Lung (tissue), 12 donors: Measurements from ENCODE around the gene P2RX5. TPM values are rescaled to one million over a fixed set of nuclear protein-coding genes. Genes with fewer than 3 reads are reported as not detected.
A peak's percentile ranks its signal among the peaks of the same experiment; 100 is the strongest.
"Not testable (repeated sequence)": the region's sequence is repeated elsewhere in the genome, so short reads cannot be mapped to it uniquely, and the experiment has no call there.

ENCODE experiments used
- ATAC-seq: fragments of 200-7000 bp; cut with Tn5 transposase; one replicate; pipeline ENCODE4 v1.9.1; 2020; ENCODE audit warnings: moderate number of reproducible peaks; ENCODE audit not compliant: insufficient read depth, low FRiP score
- DNase-seq, 3 donors: peaks; one replicate each; pipeline ENCODE4 v3.0.0-alpha.2; 2013 to 2017
- H3K27ac ChIP-seq, 2 donors: one replicate each; pipeline ENCODE4 v1.5.1; 2013; ENCODE audit warnings: mild to moderate bottlenecking in 2 of 2, moderate library complexity in 2 of 2, control low read depth in 1 of 2, inconsistent platforms in 1 of 2, low read depth in 1 of 2, low read length in 1 of 2
- H3K27me3 ChIP-seq, 3 donors: one replicate each; pipeline ENCODE4 v1.5.1; 2013; ENCODE audit warnings: low read length in 2 of 3; ENCODE audit not compliant: control insufficient read depth in 3 of 3, insufficient read depth in 3 of 3
- H3K36me3 ChIP-seq, 4 donors: one replicate each; pipeline ENCODE4 v1.5.1; 2013; ENCODE audit warnings: low read length in 4 of 4, mild to moderate bottlenecking in 1 of 4, moderate library complexity in 1 of 4; ENCODE audit not compliant: control insufficient read depth in 4 of 4, insufficient read depth in 4 of 4
- H3K4me1 ChIP-seq, 5 donors: one replicate each; pipeline ENCODE4 v1.5.1; 2013; ENCODE audit warnings: low read length in 5 of 5, mild to moderate bottlenecking in 2 of 5, moderate library complexity in 1 of 5; ENCODE audit not compliant: control insufficient read depth in 5 of 5, insufficient read depth in 5 of 5
- H3K4me3 ChIP-seq: one replicate; pipeline ENCODE4 v1.5.1; 2013; ENCODE audit warnings: mild to moderate bottlenecking, control low read depth, moderate library complexity
- H3K9ac ChIP-seq, 2 donors: one replicate each; pipeline ENCODE4 v1.5.1; 2013; ENCODE audit warnings: low read length in 2 of 2, control low read depth in 1 of 2; ENCODE audit not compliant: insufficient read depth in 1 of 2
- H3K9me3 ChIP-seq, 4 donors: one replicate each; pipeline ENCODE4 v1.5.1; 2013; ENCODE audit warnings: low read length in 3 of 4, mild to moderate bottlenecking in 1 of 4, moderate library complexity in 1 of 4; ENCODE audit not compliant: control insufficient read depth in 4 of 4, insufficient read depth in 3 of 4
- WGBS, 2 donors: extraction: QIAGEN DNeasy Blood & Tissue Kit; methylation state at CpG; one replicate each; pipeline ENCODE4 v1.1.7; 2013; 5-methylcytosine and 5-hydroxymethylcytosine counted together
- polyA plus RNA-seq, 2 donors: library from polyadenylated mRNA; stranded (reverse); fragments of 200-250 nt; gene quantifications; one replicate each; pipeline ENCODE4 v1.2.1, GENCODE V29; 2013
- total RNA-seq, 2 donors: library from RNA; depleted of rRNA in 1 of 2; stranded (reverse); fragments of >200 nt in 1 of 2; gene quantifications; one replicate each; pipeline ENCODE4 v1.2.1, GENCODE V29; 2014 to 2021
- TF ChIP-seq, protein P1 (sequence below): IDR thresholded peaks from 2 replicates; pipeline ENCODE4 v1.5.1; 2012; ENCODE audit warnings: mild to moderate bottlenecking; ENCODE audit errors: control extremely low read depth, extremely low read depth
- donor health status: control.
- donor health status: control.
- donor health status: Bipolar disorder and iron deficiency.
- donor health status: healthy.
- donor health status: DM: yes; HTN: yes; CAD: no.

The P2RX5 gene
- total and polyA plus RNA-seq, 4 donors, result 1.3 to 4.7 (median 3.3) TPM

DNA sequence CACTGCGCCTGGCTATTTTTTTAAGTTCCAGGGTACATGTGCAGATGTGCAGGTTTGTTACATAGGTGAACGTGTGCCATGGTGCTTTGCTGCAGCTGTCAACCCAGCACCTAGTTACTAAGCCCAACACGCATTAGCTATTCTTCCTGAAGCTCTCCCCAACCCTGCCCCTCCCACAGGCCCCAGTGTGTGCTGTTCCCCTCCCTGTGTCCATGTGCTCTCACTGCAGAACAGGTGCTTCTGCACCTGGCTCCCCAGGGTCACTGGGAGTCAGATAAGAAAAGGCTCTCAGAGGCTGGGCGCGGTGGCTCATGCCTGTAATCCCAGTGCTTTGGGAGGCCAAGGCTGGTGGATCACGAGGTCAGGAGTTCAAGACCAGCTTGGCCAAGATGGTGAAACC lies 33.9 kb upstream of the P2RX5 start:
- peaks cover 0 to 5% (median 0%) of the 10 kb centered on the region in 4 donors for H3K36me3 ChIP-seq
- no peak for ATAC-seq
- no peak overlapping the region for H3K27ac ChIP-seq
- H3K9me3 ChIP-seq, result no peaks in the 10 kb centered on the region
- no peak overlapping the region for H3K4me3 ChIP-seq
- H3K4me1 ChIP-seq, result peaks cover 0 to 11% (median 6%) of the 10 kb centered on the region in 5 donors
- no peak overlapping the region for H3K9ac ChIP-seq
- no peak for DNase-seq
- TF ChIP-seq, protein P1, sequence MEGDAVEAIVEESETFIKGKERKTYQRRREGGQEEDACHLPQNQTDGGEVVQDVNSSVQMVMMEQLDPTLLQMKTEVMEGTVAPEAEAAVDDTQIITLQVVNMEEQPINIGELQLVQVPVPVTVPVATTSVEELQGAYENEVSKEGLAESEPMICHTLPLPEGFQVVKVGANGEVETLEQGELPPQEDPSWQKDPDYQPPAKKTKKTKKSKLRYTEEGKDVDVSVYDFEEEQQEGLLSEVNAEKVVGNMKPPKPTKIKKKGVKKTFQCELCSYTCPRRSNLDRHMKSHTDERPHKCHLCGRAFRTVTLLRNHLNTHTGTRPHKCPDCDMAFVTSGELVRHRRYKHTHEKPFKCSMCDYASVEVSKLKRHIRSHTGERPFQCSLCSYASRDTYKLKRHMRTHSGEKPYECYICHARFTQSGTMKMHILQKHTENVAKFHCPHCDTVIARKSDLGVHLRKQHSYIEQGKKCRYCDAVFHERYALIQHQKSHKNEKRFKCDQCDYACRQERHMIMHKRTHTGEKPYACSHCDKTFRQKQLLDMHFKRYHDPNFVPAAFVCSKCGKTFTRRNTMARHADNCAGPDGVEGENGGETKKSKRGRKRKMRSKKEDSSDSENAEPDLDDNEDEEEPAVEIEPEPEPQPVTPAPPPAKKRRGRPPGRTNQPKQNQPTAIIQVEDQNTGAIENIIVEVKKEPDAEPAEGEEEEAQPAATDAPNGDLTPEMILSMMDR, result no peak
- H3K27me3 ChIP-seq, result no peaks in the 10 kb centered on the region
- WGBS, 2 donors, result 87 to 95% methylated on average over 6 of the region's 6 CpGs

DNA sequence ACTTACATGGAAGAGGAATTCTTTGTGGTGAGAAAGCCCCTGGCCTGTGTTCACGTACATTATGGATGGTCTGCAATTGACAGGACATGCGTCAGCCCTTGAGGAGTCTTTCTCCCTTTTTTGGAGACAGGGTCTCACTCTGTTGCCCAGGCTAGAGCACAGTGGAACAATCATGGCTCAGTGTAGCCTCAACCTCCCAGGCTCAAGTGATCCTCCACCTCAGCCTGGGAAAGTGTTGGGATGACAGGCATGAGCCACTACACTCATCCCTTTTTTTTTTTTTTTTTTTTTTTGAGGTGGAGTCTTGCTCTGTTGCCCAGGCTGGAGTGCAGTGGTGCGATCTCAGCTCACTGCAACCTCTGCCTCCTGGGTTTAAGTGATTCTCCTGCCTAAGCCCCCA lies 32.1 kb upstream of the P2RX5 start:
- DNase-seq, H3K9ac ChIP-seq, H3K27me3 ChIP-seq, H3K36me3 ChIP-seq, H3K27ac ChIP-seq, H3K9me3 ChIP-seq, ATAC-seq, H3K4me3 ChIP-seq: not testable (repeated sequence)
- peaks cover 0 to 19% (median 8%) of the 10 kb centered on the region in 5 donors for H3K4me1 ChIP-seq
- WGBS, 2 donors, result 93 to 97% methylated on average over 3 of the region's 3 CpGs

DNA sequence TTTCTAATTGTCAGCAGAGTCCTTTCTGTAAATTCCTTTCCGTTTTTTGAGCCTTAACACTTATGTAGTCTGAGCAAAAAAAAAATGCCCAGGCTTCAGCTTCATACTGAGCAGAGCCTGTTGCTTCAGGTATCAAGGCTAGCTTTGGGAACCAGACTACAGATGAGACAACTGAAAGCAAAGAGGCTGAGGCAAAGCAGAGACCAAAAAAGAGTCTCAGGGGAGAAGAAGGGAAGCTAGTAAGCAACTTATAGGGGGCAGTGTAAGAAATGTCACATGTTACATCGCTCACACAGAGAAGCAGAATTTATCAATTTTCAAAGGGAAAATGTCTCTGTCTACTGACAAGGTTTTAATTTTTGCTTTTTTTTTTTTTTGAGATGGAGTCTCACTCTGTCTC lies 31.1 kb upstream of the P2RX5 start:
- TF ChIP-seq, protein P1, result no peak
- no peak overlapping the region for H3K9ac ChIP-seq
- H3K27me3 ChIP-seq, result no peaks in the 10 kb centered on the region
- ATAC-seq (no peak), DNase-seq (no peak)
- H3K36me3 ChIP-seq, result peaks cover 0 to 8% (median 2%) of the 10 kb centered on the region in 4 donors
- no peak overlapping the region for H3K27ac ChIP-seq
- WGBS, 2 donors, result 43 to 65% methylated on average over 2 of the region's 2 CpGs
- H3K9me3 ChIP-seq, result no peaks in the 10 kb centered on the region
- H3K4me1 ChIP-seq, result peaks cover 6 to 22% (median 7%) of the 10 kb centered on the region in 5 donors
- H3K4me3 ChIP-seq, result no peak overlapping the region

DNA sequence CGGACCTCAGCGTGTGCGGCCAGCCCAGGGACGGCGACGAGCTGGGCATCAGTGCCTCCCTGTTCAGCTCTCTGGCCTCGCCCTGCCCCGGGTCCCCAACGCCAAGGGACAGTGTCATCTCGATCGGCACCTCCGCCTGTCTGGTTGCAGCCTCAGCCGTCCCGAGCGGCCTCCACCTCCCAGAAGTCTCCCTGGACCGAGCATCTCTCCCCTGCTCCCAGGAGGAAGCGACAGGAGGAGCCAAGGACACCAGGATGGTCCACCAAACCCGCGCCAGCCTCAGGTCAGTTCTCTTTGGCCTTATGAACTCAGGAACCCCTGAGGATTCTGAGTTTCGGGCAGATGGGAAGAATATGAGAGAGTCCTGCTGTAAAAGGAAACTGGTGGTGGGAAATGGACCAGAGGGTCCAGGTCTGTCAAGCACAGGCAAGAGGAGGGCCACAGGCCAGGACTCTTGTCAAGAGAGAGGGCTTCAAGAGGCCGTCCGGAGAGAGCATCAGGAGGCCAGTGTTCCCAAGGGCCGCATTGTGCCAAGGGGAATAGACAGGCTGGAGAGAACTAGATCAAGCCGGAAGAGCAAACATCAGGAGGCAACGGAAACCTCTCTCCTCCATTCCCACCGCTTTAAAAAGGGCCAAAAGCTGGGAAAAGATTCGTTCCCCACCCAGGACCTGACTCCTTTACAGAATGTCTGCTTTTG lies 28.6 kb upstream of the P2RX5 start:
- H3K4me1 ChIP-seq, result peaks cover 6 to 25% (median 9%) of the 10 kb centered on the region in 5 donors
- DNase-seq (no peak), ATAC-seq (no peak)
- no peaks in the 10 kb centered on the region for H3K27me3 ChIP-seq
- peak overlapping the region; percentile 42 to 55 for H3K9ac ChIP-seq
- no peaks in the 10 kb centered on the region for H3K9me3 ChIP-seq
- peak overlapping the region; percentile 78 for H3K4me3 ChIP-seq
- TF ChIP-seq, protein P1, result no peak
- no peak overlapping the region for H3K27ac ChIP-seq
- 18 to 24% methylated on average over 26 to 27 of the region's 27 CpGs for WGBS, 2 donors
- H3K36me3 ChIP-seq, result peaks cover 0 to 13% (median 2%) of the 10 kb centered on the region in 4 donors
